Esophagus muscularis mucosa (tissue), 4 donors: Measurements from ENCODE around the gene TUBB8.

Experiments
- CTCF ChIP-seq, 3 experiments: fragments of 200-600 bp in 2 of 3; fragments of 450-650 bp in 1 of 3; sonication (generic) in 2 of 3; IDR thresholded peaks; one replicate each; pipeline ENCODE4 v1.5.1; 2017 to 2019; ENCODE audit warnings: antibody characterized with exemption in 3 of 3, mild to moderate bottlenecking in 2 of 3, moderate library complexity in 1 of 3
- EP300 ChIP-seq: sonication (generic); formaldehyde crosslinking; IDR thresholded peaks from one replicate; pipeline ENCODE4 v1.6.1; 2017; ENCODE audit warnings: antibody characterized with exemption
- POLR2A ChIP-seq: fragments of 450-650 bp; IDR thresholded peaks from one replicate; pipeline ENCODE4 v1.6.1; 2017; ENCODE audit warnings: antibody characterized with exemption, moderate library complexity, mild to moderate bottlenecking, low read depth
- POLR2AphosphoS5 ChIP-seq, 2 donors: sonication (generic); formaldehyde crosslinking; IDR thresholded peaks; one replicate each; pipeline ENCODE4 v1.6.1; 2017; ENCODE audit warnings: antibody characterized with exemption in 2 of 2

DNA sequence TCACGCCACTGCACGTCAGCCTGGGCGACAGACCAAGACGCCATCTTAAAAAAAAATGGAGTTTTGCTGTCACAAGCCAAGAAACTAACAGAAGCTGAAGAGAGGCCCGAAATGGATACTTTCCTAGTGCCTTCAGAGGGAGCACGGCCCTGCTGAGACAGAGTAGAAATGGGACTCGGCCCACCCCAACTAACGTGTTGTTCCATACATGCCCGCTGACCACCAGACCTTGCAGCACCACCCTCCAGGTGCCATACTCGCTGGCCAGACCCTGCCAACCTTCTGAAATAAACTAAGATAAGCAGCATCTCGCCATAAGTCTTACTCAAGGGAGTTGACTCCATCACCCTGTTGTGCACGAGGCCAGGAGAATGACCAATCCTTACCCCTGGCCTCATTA is 29.5 kb upstream of the TUBB8 start:
- TF ChIP-seq CTCF (IDR thresholded peaks at IDR 0.05) (no peak), EP300 (no peak), POLR2A (no peak), POLR2AphosphoS5 (IDR thresholded peaks at IDR 0.05) (no peak)
